ENCODE data around the gene YKT6.

DNA sequence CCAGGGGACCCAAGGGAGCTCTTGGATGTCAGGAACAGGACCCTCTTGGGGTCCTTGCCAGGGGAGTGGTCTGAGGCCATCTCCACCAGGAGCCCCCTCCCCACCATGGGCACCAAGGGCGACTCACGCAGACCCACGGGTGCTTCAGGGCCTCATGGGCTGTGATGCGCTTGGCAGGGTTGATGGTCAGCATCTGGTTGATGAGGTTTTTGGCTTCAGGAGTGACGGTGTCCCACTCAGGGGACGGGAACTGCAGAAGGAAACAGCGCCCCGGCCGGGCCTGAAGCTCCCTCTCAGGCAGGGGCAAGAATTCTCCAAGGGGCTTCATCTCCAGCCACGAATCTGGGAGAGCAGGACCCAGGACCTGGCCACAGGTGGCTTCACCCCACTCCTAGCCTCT, 41.3 kb downstream of the YKT6 start:
- TF ChIP-seq POLR2A (IDR thresholded peaks at IDR 0.05): no peak
- TF ChIP-seq, protein P1, sequence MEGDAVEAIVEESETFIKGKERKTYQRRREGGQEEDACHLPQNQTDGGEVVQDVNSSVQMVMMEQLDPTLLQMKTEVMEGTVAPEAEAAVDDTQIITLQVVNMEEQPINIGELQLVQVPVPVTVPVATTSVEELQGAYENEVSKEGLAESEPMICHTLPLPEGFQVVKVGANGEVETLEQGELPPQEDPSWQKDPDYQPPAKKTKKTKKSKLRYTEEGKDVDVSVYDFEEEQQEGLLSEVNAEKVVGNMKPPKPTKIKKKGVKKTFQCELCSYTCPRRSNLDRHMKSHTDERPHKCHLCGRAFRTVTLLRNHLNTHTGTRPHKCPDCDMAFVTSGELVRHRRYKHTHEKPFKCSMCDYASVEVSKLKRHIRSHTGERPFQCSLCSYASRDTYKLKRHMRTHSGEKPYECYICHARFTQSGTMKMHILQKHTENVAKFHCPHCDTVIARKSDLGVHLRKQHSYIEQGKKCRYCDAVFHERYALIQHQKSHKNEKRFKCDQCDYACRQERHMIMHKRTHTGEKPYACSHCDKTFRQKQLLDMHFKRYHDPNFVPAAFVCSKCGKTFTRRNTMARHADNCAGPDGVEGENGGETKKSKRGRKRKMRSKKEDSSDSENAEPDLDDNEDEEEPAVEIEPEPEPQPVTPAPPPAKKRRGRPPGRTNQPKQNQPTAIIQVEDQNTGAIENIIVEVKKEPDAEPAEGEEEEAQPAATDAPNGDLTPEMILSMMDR (IDR thresholded peaks at IDR 0.05): no peak
